GM18867 (cell line): ENCODE data around the gene HORMAD2.
"Not testable (repeated sequence)": the region's sequence is repeated elsewhere in the genome, so short reads cannot be mapped to it uniquely, and the experiment has no call there.

Experiments
- ATAC-seq: cut with Tn5 transposase; IDR thresholded peaks from one replicate; pipeline ENCODE4 v1.9.1; 2021; ENCODE audit warnings: mild to moderate bottlenecking, moderate library complexity; ENCODE audit not compliant: unreplicated experiment

Gene HORMAD2

DNA sequence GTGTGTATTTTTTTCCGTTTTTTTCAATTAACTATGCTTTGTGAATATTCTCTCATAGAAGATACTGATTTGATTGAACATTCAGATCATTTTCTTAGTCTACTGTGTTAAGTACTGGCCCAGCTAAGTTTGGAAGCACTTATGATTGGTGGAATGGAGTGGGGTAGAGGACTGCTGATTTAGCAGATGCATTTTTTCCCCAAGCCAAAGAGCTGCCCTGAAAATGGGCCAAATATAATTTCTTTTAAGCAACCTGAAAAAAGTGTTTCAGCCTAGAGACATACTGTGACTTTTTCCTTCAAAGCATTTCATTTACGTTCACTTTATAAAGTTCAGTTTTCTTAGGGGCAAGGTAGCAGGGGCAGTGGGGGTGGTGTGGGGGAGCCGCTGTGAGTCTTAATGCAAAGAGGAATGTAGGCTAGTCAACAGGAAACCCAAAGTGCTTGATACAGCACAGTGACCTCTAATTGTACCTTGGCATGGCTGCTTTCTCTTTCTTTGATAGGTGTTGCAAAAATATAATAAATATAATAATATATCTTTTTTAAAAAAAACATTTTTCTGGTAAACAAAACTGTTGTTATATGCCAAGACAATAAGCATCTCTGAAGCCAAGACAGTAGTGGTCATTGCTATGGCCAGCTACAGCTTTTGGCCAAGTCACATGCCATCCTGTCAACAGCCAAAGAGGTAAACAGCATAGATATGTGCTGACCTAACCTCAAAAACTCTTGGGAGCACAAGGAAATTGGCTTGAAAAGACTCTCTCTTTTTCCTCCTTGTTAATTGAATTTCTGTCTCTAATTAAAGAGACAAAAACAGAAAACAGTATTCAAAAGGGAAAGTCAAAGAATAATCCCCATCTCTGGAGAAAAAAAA is 107.5 kb downstream of the HORMAD2 start:
- no peak for ATAC-seq

DNA sequence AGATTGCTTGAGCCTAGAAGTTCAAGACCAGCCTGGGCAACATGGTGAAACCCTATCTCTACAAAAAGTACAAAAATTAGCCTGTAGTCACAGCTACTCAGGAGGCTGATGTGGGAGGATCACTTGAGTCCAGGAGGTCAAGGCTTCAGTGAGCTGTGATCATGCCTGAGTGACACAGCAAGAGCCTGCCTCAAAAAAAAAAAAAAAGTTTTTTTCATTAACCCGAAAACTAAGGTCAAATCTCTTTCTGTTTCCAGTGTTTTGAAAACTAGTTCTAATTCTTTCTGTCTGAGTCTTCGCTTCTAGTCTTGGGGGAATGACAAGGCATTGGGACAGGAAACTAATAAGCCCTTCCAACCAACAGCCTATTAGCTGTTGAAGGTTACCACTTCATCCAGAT is 108.6 kb downstream of the HORMAD2 start:
- ATAC-seq, result no peak

DNA sequence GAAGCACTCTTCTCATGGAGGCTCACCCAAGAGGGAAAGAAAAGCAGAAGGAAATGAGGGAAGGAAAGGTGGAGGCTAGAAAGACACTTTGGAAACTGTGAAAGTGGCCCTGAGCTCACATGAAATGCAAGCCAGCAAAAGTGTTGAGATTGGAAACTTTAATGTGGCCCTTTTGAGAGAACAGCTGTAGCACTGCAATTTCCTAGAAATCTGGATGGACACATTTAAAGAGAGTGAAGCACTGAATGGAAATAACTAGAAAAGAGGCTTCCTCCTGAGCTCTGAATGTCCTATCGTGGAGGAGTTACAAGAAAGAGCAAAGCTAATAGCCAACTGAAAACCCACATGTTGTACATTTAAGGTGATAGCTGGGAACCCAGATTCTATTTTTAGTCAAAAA is 110.3 kb downstream of the HORMAD2 start:
- no peak for ATAC-seq

- ATAC-seq, result no peak
Measured at GRCh38 chr22:30191040-30191701, 110.9 kb downstream of the HORMAD2 start.

GRCh38 chr22:30192427-30192826 is 112.2 kb downstream of the HORMAD2 start:
- ATAC-seq, result no peak

DNA sequence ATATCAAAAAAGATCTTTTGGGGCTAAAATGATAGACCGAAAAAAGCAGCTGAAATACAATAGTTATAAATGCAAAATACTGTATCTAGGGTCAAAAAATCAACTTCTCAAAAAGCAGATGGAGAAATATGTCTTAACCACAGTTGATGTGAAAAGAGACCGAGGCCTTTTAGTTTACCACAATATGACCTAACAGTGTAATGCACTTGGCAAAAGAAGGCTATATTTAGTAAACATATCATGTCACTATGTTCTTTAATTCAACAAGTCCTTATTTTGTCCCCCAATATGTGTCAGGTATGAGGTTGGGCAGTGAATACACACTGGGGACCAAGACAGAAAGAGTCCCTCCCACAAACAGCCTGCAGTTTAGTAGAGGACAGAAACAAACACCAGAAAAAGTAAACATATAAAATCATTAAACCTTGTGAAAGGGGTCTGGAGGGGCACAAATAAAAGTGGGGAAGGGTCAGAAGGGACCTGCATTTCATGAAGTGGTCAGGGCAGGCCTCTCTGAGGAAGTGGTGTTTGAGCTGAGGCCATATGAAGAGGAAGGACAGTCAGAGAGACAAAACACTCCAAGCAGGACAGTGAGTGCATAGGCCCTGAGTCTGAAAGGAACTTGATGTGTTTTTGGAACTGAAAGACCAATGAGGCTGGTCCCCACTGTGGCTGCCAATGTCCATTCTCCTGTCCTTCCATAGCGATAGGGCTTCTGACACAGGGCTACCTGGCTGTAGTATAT is 112.9 kb downstream of the HORMAD2 start:
- ATAC-seq, result no peak

DNA sequence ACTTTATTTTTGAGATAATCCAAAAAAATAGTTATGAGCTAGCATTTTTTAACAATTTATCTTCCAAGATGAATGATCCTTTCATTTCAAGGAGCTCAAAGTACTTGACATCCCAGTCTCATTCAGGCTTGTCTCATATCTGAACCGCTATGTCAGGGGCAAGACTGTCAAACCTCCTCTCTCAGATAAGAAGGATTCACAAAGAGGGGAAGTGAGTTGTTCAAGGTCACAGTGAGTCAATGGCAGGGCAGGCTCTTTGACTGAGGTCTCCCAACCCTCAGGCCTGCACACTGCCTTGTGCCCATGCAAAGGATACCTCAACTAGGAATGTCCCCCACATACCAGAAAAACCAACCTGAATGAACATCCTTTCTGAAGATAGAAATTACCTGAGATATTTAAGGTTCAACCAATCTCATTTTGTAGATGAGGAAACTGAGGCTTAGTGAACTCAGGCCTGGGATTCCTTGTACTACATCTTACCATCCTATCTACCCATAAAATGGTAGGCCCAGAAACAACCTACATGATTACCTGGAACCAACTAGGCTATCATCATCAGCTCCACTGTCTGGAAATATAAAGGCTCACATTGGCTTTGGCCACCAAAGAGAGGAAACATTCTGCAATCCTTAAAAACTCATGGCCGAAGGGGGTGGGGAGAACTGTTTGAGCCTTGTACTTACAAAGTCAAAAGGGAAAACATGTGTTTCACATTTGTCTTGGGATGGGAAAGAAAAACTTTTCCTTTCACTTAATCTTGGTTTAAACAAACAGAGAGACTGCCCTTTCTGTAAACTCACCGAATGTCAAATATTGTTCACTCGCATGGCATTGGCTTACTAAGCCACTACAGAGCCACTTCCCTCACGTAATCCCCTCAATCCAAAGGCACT is 115.2 kb downstream of the HORMAD2 start:
- no peak for ATAC-seq

DNA sequence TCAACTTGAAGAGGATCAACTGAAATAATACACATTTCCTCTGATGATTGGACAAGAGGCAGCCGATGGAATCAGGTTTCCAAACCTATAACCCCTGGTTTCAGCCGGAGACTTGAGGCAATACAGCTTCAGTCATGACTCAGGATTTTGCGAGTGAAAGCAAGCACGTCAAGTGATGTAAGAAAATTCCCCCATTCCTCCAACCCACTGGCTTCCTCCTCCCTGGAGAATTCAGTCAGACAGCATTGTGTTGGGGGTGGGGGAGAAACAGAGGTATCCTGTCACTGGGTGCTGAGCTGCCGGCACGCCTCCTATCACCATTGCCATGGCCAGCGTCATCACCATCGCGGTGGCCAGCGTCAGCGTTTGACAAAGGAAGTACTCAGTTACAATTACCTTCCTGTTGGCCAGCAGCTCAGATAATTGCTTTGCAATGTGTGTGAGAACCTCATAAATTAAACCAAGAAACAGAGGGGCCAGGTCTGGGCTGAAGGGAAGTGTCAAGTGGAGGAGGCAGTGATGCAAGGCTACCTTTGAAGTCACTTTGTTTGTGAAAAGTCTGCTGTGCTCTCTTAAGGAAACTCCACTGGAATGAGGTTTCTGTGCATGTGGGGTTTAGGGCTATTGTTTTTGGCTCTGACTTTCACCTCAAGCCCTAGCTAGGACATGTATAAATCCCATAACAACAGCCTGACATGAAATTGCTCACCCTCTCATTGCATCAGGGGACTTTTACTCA is 116.0 kb downstream of the HORMAD2 start:
- no peak for ATAC-seq

DNA sequence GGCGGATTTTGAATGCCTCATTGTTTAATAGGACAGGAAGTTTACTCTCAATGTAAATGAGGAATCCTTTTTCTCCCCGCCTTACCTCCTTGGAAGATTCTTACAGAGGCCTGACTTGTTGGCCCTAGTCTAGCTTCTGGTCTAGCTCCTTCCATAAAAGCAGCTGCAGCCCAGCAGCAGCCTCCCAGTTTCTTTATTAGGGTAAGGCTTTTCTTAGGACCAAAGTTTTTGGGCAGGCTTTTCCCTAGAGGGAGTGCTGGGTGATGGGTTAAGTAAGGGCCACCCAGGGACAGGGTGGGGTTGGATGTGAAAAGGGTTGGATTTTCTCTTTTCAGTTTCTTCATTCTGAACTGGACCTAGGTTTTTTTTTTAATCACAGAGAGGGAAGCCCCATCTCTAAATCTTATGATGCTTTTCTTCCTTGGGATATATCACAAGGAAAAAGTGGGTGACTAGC is 116.6 kb downstream of the HORMAD2 start:
- no peak for ATAC-seq

GRCh38 chr22:30197389-30197788 is 117.1 kb downstream of the HORMAD2 start:
- ATAC-seq, result no peak

DNA sequence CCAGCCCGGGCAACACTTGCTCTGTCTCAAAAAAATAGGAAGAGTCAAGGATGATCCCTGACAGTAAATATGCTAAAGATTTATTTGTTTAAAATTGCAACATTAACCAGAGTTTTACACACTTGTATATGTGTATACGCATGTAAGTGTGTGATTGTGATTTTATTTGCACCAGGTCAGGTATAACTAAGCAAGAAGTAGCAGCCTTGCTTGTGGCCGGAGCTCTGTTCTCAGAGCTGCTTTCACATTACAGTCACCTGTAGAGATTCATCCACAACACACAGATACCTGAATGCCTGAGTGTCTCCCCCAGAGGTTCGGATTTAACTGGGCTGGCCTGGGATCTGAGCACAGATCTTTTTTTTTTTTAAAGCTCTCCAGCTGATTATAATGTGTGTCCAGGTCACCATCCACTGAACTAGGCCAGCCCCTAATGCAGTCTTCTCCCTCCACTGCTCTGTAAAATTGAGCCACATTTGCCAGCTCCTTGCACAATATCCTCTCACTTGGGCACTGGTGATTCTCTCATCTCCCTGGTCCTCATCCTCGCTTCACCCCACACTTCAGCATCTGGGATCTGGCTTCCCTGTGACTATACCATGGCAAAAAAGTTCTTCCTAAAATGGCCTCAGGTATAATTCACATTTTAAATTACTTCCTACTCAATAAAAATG is 118.0 kb downstream of the HORMAD2 start:
- no peak for ATAC-seq

DNA sequence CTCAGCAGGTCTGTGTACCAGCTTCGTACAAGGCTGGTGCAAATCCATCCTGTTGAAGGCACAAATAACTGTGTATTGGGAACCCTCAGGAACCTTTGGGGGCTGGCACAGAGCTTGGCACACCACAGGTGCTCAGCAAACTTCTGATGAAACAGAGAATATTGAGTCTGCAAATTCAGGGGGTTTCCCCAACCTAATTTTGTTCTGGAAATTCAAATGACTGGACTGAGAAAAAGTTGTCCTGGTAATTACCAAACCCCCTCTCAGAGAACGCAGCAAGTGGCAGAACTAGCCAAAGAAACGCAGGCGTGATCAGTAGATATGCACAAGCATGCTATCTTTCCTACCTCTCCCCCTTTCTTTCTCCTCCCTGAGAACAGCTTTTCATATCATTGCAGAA is 118.7 kb downstream of the HORMAD2 start:
- ATAC-seq, result no peak

DNA sequence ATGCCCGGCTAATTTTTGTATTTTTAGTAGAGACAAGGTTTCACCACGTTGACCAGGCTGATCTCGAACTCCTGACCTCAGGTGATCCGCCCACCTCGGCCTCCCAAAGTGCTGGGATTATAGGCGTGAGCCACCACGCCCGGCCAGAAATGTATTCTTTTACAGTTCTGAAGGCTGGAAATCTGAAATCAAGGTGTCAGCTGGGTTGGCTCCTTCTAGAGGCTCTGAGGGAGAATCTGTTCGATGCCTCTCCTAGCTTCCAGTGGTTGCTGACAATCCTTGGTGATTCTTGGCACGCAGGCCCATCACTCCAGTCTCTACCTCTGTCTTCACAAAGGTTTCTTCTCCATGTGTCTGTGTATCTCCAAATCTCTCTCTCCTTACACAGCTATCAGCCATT is 120.6 kb downstream of the HORMAD2 start:
- not testable (repeated sequence) for ATAC-seq

- no peak for ATAC-seq
Measured at GRCh38 chr22:30201945-30202344, 121.7 kb downstream of the HORMAD2 start.

- no peak for ATAC-seq
Measured at GRCh38 chr22:30202531-30203006, 122.3 kb downstream of the HORMAD2 start.

GRCh38 chr22:30204015-30204741 is 123.9 kb downstream of the HORMAD2 start:
- no peak for ATAC-seq

DNA sequence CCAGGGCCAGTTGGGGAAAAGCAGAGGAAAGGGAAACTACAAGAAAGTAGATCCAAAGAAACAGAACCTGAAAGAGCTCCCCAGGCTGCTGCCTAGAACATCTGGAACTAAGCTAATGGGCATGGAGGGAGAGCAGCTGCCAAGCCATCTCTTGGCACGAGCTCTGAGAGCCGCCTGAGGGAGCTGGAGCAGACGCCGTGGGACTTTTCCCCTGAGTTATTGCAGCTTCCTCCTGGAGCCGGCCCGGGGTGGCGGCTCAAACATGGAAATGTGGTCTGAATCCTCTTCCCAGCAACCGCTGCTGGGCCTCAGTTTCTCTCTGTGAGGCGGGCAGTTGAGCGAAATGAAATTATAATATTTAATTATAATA is 124.5 kb downstream of the HORMAD2 start:
- ATAC-seq, result no peak

DNA sequence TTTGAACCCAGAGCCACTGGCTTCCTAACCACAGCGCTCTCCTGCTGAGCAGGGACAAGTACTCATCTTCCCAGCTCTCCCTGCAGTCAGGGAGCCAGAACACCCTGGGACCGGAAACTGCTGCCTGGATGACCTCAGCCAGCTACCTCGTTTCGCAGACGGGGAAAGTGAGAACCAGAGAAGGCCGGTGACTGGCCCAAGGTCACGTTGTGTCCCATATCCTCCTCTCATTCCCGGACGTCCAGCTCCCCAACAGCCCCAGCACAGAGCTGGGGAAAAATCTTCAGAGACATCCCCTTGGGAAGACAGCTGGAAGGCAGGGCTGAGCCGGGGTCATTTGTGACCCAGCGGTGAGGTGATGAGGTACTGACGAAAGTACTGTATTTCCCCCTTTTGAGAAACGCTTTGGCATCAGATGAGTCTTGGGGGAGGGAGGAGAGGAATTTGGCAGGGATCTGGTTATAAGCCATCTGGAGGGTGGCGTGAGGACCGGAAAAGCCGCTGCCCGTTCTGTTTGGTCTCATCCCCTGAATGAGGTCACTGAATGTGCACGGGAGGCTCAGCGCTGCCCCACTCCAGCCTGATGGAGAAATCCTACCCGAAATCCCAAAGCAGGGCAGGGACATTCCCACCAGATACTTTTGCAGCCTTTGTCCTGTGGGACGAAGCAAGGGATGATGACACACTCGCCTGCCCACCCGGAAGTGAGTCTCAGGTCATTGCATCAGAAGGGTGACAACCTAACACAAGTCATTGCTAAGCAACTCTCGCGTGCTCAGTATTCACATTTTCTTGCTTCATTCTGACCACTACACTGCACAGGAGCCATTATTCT is 125.2 kb downstream of the HORMAD2 start:
- no peak for ATAC-seq
